Adrenal gland (tissue), 12 donors: Measurements from ENCODE around the gene ATF6. TPM values are rescaled to one million over a fixed set of nuclear protein-coding genes. Genes with fewer than 3 reads are reported as not detected.
A peak's percentile ranks its signal among the peaks of the same experiment; 100 is the strongest.

Experiments
- DNase-seq, 7 donors: peaks; one replicate each; pipeline ENCODE4 v3.0.0-alpha.2; 2019 to 2020
- H3K27ac ChIP-seq, 5 donors: fragments of 200-600 bp; sonication (generic) in 4 of 5; 1 replicate in 3 of 5; 2 replicates in 2 of 5; pipeline versions ENCODE4 v1.5.1 to v1.8.0; 2016 to 2020; ENCODE audit warnings: mild to moderate bottlenecking in 1 of 5
- H3K27me3 ChIP-seq: fragments of 200-600 bp; 2 replicates; pipeline ENCODE4 v1.8.0; 2021
- H3K36me3 ChIP-seq, 2 donors: fragments of 200-600 bp; replicated peaks in 1 of 2; 1 replicate in 1 of 2; 2 replicates in 1 of 2; pipeline versions ENCODE4 v1.5.1 to v1.8.0; 2018 to 2022
- H3K4me1 ChIP-seq, 2 donors: fragments of 200-600 bp; replicated peaks in 1 of 2; 1 replicate in 1 of 2; 2 replicates in 1 of 2; pipeline versions ENCODE4 v1.5.1 to v1.8.0; 2018 to 2021
- H3K4me3 ChIP-seq, 4 donors: fragments of 200-600 bp; sonication (generic) in 3 of 4; one replicate each; pipeline ENCODE4 v1.5.1; 2016 to 2018
- H3K9me3 ChIP-seq, 3 donors: fragments of 200-600 bp; sonication (generic) in 1 of 3; replicated peaks in 1 of 3; 1 replicate in 2 of 3; 2 replicates in 1 of 3; pipeline versions ENCODE4 v1.5.1 to v1.8.0; 2016 to 2021
- CTCF ChIP-seq, 6 experiments: fragments of 450-650 bp in 4 of 6; fragments of 200-600 bp in 2 of 6; sonication (generic) in 1 of 6; IDR thresholded peaks; 1 replicate in 5 of 6; 2 replicates in 1 of 6; pipeline versions ENCODE4 v1.5.1 to v1.8.0; 2016 to 2021; ENCODE audit warnings: antibody characterized with exemption in 6 of 6, mild to moderate bottlenecking in 2 of 6, moderate library complexity in 1 of 6
- POLR2A ChIP-seq, 2 donors: fragments of 450-650 bp; IDR thresholded peaks; one replicate each; pipeline ENCODE4 v1.6.1; 2017; ENCODE audit warnings: antibody characterized with exemption in 2 of 2, mild to moderate bottlenecking in 2 of 2, moderate library complexity in 1 of 2
- WGBS, 4 donors: extraction: QIAGEN DNeasy Blood & Tissue Kit in 2 of 4; methylation state at CpG; one replicate each; pipeline versions ENCODE4 v1.1.5 to v1.1.7; 2013 to 2017; 5-methylcytosine and 5-hydroxymethylcytosine counted together
- intact Hi-C, 2 donors: fragments of 100-400 bp; cut with DNase I; formaldehyde crosslinking; loops; one replicate each; pipeline versions ENCODE4 v1.14.1 to v1.15.0; 2022 to 2023
- polyA plus RNA-seq, 3 donors: library from polyadenylated mRNA; stranded (reverse); fragments of 200-250 nt in 2 of 3; fragments of 350-450 nt in 1 of 3; fragmentation: Illumina TruSeq in 1 of 3; extraction: RNeasy Lipid Tissue Mini Kit (QIAGEN cat#74804) in 1 of 3; gene quantifications; one replicate each; pipeline ENCODE4 v1.2.3, GENCODE V29; 2013 to 2014
- total RNA-seq, 9 donors: library from RNA; depleted of rRNA in 4 of 9; stranded (reverse); fragments of >200 nt in 4 of 9; fragments of 120-200 nt in 1 of 9; fragmentation: NEBNext Ultra II Directional in 1 of 9; extraction: Animal tissue kit (Norgen Biotek cat#: 25700) in 1 of 9; gene quantifications; one replicate each; pipeline versions ENCODE4 v1.1.0 to v1.2.4, GENCODE V29; 2013 to 2023
- donor health status: healthy with polysubstance abuse.
- donor health status: Bipolar disorder and iron deficiency.
- donor health status: DM: yes; HTN: yes; CAD: no.
- donor health status: DM: no; HTN: no; CAD: no.
- donor health status: DM: no; HTN: no; CAD: no.
- donor health status: DM: yes; HTN: yes; CAD: no.

The ATF6 gene
- total and polyA plus RNA-seq, 12 donors = 3.5 to 34.2 (median 28.0) TPM

GRCh38 chr1:161864577-161864976 lies 98.5 kb downstream of the ATF6 start:
- peak in 1 of 7 donors; percentile 23 for DNase-seq
- TF ChIP-seq POLR2A (IDR thresholded peaks at IDR 0.05) (no peak), CTCF (IDR thresholded peaks at IDR 0.05) (peak in 4 of 6 experiments; percentile 28 to 46 (median 38))
- no peaks in the 10 kb centered on the region for H3K9me3 ChIP-seq
- H3K4me1 ChIP-seq = peaks cover 2 to 11% of the 10 kb centered on the region in 2 donors
- peaks cover 0 to 2% of the 10 kb centered on the region in 2 donors for H3K36me3 ChIP-seq
- no peak overlapping the region for H3K4me3 ChIP-seq
- no peak overlapping the region for H3K27ac ChIP-seq
- 76 to 90% (median 87%) methylated on average over 1 of the region's 1 CpG for WGBS, 4 donors
- H3K27me3 ChIP-seq = no peaks in the 10 kb centered on the region
- intact Hi-C loops = loop anchor here in 1 of 2 donors (10.0 kb wide), 1 partner anchor 170 kb away; no protein-coding TSS in a partner anchor

- Histone ChIP-seq H3K4me1 (peaks cover 6 to 15% of the 10 kb centered on the region in 2 donors), H3K27me3 (no peaks in the 10 kb centered on the region), H3K36me3 (peaks cover 0 to 2% of the 10 kb centered on the region in 2 donors), H3K27ac (no peak overlapping the region), H3K9me3 (no peaks in the 10 kb centered on the region), H3K4me3 (no peak overlapping the region)
- no peak for TF ChIP-seq POLR2A (IDR thresholded peaks at IDR 0.05)
- no peak for TF ChIP-seq CTCF (IDR thresholded peaks at IDR 0.05)
- intact Hi-C loops = loop anchor here in 1 of 2 donors (10.0 kb wide), 1 partner anchor 169 kb away; no protein-coding TSS in a partner anchor
- WGBS, 4 donors = 75 to 87% (median 80%) methylated on average over 3 of the region's 3 CpGs
- no peak for DNase-seq
These were observed 100.1 kb downstream of the ATF6 start for GRCh38 chr1:161866241-161866640.

GRCh38 chr1:161868832-161869231 lies 102.7 kb downstream of the ATF6 start:
- WGBS, 4 donors = 54 to 68% (median 59%) methylated on average over 2 of the region's 2 CpGs
- Histone ChIP-seq H3K4me1 (peaks cover 6 to 26% of the 10 kb centered on the region in 2 donors), H3K4me3 (no peak overlapping the region), H3K27ac (no peak overlapping the region), H3K27me3 (no peaks in the 10 kb centered on the region), H3K9me3 (no peaks in the 10 kb centered on the region), H3K36me3 (no peaks in the 10 kb centered on the region)
- TF ChIP-seq POLR2A (IDR thresholded peaks at IDR 0.05) = no peak
- no peak for TF ChIP-seq CTCF (IDR thresholded peaks at IDR 0.05)
- intact Hi-C loops = loop anchor here in 1 of 2 donors (10.0 kb wide), 1 partner anchor 166 kb away; no protein-coding TSS in a partner anchor
- no peak for DNase-seq

- intact Hi-C loops = loop anchor here in 1 of 2 donors (10.0 kb wide), 1 partner anchor 166 kb away; no protein-coding TSS in a partner anchor
- no peak for DNase-seq
- Histone ChIP-seq H3K9me3 (no peaks in the 10 kb centered on the region), H3K36me3 (no peaks in the 10 kb centered on the region), H3K27ac (no peak overlapping the region), H3K4me1 (peaks cover 6 to 26% of the 10 kb centered on the region in 2 donors), H3K27me3 (no peaks in the 10 kb centered on the region), H3K4me3 (no peak overlapping the region)
- TF ChIP-seq POLR2A (IDR thresholded peaks at IDR 0.05) (no peak), CTCF (IDR thresholded peaks at IDR 0.05) (no peak)
These were observed 103.2 kb downstream of the ATF6 start for GRCh38 chr1:161869291-161869690.
